ENCODE measurements around the gene GOLIM4. TPM values are rescaled to one million over a fixed set of nuclear protein-coding genes. Genes with fewer than 3 reads are reported as not detected.

The GOLIM4 gene
- total RNA-seq, 1 experiment from 2014 or later: 25.3 TPM

DNA sequence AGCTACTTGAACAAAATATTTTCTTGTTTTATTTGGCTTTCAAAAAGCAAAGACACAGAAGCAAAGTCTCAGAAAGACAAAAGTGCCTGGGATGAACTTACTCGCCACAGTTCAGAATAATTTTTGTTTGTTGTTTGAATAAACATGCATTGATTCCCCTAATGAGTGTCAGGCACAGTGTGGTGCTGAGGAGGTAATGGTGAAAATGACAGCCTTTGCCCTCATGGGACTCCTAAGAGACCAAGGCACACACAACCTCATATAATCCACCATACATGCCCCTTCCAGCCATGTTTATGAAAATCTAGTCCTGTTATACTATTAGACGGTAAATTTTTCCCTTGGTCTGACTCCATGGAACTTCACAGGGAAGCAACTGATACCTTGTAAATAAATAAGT, 2.5 kb downstream of the GOLIM4 start:
- Histone ChIP-seq H3K27me3 (ENCODE audit: low read length) (no peaks in the 10 kb centered on the region), H3K79me2 (ENCODE audit: low read length) (peaks cover 63% of the 10 kb centered on the region), H3K4me3 (ENCODE audit: low read length) (peak overlapping the region; percentile 89), H3K27ac (ENCODE audit: low read length) (no peak overlapping the region), H3K9me3 (ENCODE audit: low read length) (no peaks in the 10 kb centered on the region), H2AFZ (ENCODE audit: low read length) (0 out of 2 replicates have a peak overlapping the region, but pooled peaks have one; percentile 3), H4K20me1 (ENCODE audit: low read length) (peaks cover under 1% of the 10 kb centered on the region; the same call in 1 of the 2 replicates), H3K9ac (ENCODE audit: low read length) (peak overlapping the region; percentile 87; the same call in 1 of the 2 replicates), H3F3A (ENCODE audit: low read length, unreplicated experiment) (no peaks in the 10 kb centered on the region), H3K4me1 (ENCODE audit: insufficient read depth, low read length) (peaks cover 34% of the 10 kb centered on the region), H3K4me2 (ENCODE audit: low read length) (peak overlapping the region; percentile 94), H3K36me3 (ENCODE audit: low read depth, low read length) (no peaks in the 10 kb centered on the region), H3K9me2 (replicated peaks; ENCODE audit: low read length) (no peaks in the 10 kb centered on the region)
- intact Hi-C loops (cut with micrococcal nuclease): loop anchor here (10.0 kb wide), 1 partner anchor 358 kb away; the partner anchor contains the start of genes PDCD10 and SERPINI1
- ChIA-PET POLR2A (ENCODE audit: unreplicated experiment) (no interaction called here), CTCF (no interaction called here)
- no peak for DNase-seq
- TF ChIP-seq EZH2 (IDR thresholded peaks at IDR 0.05; ENCODE audit: low read length, unreplicated experiment) (no peak), EZH2phosphoT487 (IDR thresholded peaks at IDR 0.05; ENCODE audit: borderline replicate concordance, low read length) (no peak)
- TF ChIP-seq, protein P1, sequence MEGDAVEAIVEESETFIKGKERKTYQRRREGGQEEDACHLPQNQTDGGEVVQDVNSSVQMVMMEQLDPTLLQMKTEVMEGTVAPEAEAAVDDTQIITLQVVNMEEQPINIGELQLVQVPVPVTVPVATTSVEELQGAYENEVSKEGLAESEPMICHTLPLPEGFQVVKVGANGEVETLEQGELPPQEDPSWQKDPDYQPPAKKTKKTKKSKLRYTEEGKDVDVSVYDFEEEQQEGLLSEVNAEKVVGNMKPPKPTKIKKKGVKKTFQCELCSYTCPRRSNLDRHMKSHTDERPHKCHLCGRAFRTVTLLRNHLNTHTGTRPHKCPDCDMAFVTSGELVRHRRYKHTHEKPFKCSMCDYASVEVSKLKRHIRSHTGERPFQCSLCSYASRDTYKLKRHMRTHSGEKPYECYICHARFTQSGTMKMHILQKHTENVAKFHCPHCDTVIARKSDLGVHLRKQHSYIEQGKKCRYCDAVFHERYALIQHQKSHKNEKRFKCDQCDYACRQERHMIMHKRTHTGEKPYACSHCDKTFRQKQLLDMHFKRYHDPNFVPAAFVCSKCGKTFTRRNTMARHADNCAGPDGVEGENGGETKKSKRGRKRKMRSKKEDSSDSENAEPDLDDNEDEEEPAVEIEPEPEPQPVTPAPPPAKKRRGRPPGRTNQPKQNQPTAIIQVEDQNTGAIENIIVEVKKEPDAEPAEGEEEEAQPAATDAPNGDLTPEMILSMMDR (conservative IDR thresholded peaks at IDR 0.05; ENCODE audit: low read depth, low read length): no peak
- no peak for ATAC-seq
- BruUV-seq (replicated peaks): no TSS peak

DNA sequence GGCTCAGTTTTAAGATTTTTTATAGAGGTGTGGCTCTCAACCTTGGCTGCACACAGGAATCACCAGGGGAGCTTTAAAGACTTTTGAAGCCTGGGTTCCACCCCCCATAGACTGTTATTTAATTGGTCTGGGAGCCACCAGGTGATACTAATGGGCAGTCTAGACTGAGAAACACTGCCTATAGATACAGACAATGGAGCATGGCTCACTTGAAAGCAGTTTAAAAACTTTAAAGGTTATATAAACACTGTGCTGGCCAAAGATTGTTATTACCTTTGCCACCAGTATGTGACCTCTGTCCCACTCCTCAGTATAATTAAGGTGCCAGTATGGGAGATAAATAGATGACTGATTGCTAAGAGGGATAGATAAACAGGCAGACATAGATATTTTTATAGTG, 3.8 kb downstream of the GOLIM4 start:
- Histone ChIP-seq H3K4me3 (ENCODE audit: low read length) (no peak overlapping the region; the same call in 1 of the 2 replicates), H3K9me2 (replicated peaks; ENCODE audit: low read length) (no peaks in the 10 kb centered on the region), H3K27me3 (ENCODE audit: low read length) (no peaks in the 10 kb centered on the region), H3K27ac (ENCODE audit: low read length) (no peak overlapping the region), H3K36me3 (ENCODE audit: low read depth, low read length) (no peaks in the 10 kb centered on the region), H3K9me3 (ENCODE audit: low read length) (no peaks in the 10 kb centered on the region), H2AFZ (ENCODE audit: low read length) (no peak overlapping the region), H3K4me1 (ENCODE audit: insufficient read depth, low read length) (peaks cover 30% of the 10 kb centered on the region), H3K4me2 (ENCODE audit: low read length) (peak overlapping the region; percentile 94; the same call in 1 of the 2 replicates), H3F3A (ENCODE audit: low read length, unreplicated experiment) (no peaks in the 10 kb centered on the region), H4K20me1 (ENCODE audit: low read length) (peaks cover 4% of the 10 kb centered on the region; the same call in 1 of the 2 replicates), H3K9ac (ENCODE audit: low read length) (no peak overlapping the region), H3K79me2 (ENCODE audit: low read length) (peaks cover 75% of the 10 kb centered on the region)
- intact Hi-C loops (cut with micrococcal nuclease): loop anchor here (10.0 kb wide), 1 partner anchor 357 kb away; the partner anchor contains the start of genes PDCD10 and SERPINI1
- ChIA-PET POLR2A (ENCODE audit: unreplicated experiment) (no interaction called here), CTCF (no interaction called here)
- no peak for DNase-seq
- TF ChIP-seq EZH2phosphoT487 (IDR thresholded peaks at IDR 0.05; ENCODE audit: borderline replicate concordance, low read length): no peak
- TF ChIP-seq, protein P1 (conservative IDR thresholded peaks at IDR 0.05; ENCODE audit: low read depth, low read length): no peak
- no peak for TF ChIP-seq EZH2 (IDR thresholded peaks at IDR 0.05; ENCODE audit: low read length, unreplicated experiment)
- no peak for ATAC-seq
- BruUV-seq (replicated peaks): no TSS peak

GRCh38 chr3:168091302-168091858, 4.3 kb downstream of the GOLIM4 start:
- no peaks in the 10 kb centered on the region for H3K9me3 ChIP-seq (ENCODE audit: low read length)
- TF ChIP-seq, protein P1 (conservative IDR thresholded peaks at IDR 0.05; ENCODE audit: low read depth, low read length): no peak
- TF ChIP-seq EZH2 (IDR thresholded peaks at IDR 0.05; ENCODE audit: low read length, unreplicated experiment) (no peak), EZH2phosphoT487 (IDR thresholded peaks at IDR 0.05; ENCODE audit: borderline replicate concordance, low read length) (no peak)
- CTCF ChIA-PET: no interaction called here
- H3K27me3 ChIP-seq (ENCODE audit: low read length): no peaks in the 10 kb centered on the region
- peaks cover 9% of the 10 kb centered on the region; the same call in 1 of the 2 replicates for H4K20me1 ChIP-seq (ENCODE audit: low read length)
- no peak overlapping the region for H3K9ac ChIP-seq (ENCODE audit: low read length)
- BruUV-seq (replicated peaks): no TSS peak
- no peak overlapping the region for H3K27ac ChIP-seq (ENCODE audit: low read length)
- H3F3A ChIP-seq (ENCODE audit: low read length, unreplicated experiment): no peaks in the 10 kb centered on the region
- DNase-seq: no peak
- no peak overlapping the region for H3K4me3 ChIP-seq (ENCODE audit: low read length)
- POLR2A ChIA-PET (ENCODE audit: unreplicated experiment): no interaction called here
- no peaks in the 10 kb centered on the region for H3K9me2 ChIP-seq (replicated peaks; ENCODE audit: low read length)
- no peak overlapping the region for H2AFZ ChIP-seq (ENCODE audit: low read length)
- H3K79me2 ChIP-seq (ENCODE audit: low read length): peaks cover 80% of the 10 kb centered on the region
- ATAC-seq: no peak
- intact Hi-C loops (cut with micrococcal nuclease): loop anchor here (10.0 kb wide), 1 partner anchor 357 kb away; the partner anchor contains the start of genes PDCD10 and SERPINI1
- peak overlapping the region; percentile 94; the same call in 1 of the 2 replicates for H3K4me2 ChIP-seq (ENCODE audit: low read length)
- no peaks in the 10 kb centered on the region for H3K36me3 ChIP-seq (ENCODE audit: low read depth, low read length)
- peaks cover 24% of the 10 kb centered on the region for H3K4me1 ChIP-seq (ENCODE audit: insufficient read depth, low read length)
